Osteocyte (in vitro differentiated cells): ENCODE measurements around the gene SLC49A4. TPM values are rescaled to one million over a fixed set of nuclear protein-coding genes. Genes with fewer than 3 reads are reported as not detected.

Source experiments
- DNase-seq: peaks from one replicate; pipeline ENCODE4 v3.0.0; 2021; ENCODE audit warnings: mixed read lengths; ENCODE audit not compliant: unreplicated experiment; ENCODE audit errors: extremely low spot score
- H3K27ac Mint-ChIP-seq: one replicate; pipeline ENCODE4 v1.8.0; 2021; ENCODE audit warnings: mild to moderate bottlenecking, mixed read lengths; ENCODE audit not compliant: unreplicated experiment
- H3K27me3 Mint-ChIP-seq: one replicate; pipeline ENCODE4 v1.8.0; 2021; ENCODE audit warnings: mixed read lengths; ENCODE audit not compliant: unreplicated experiment
- H3K36me3 Mint-ChIP-seq: one replicate; pipeline ENCODE4 v1.8.0; 2021; ENCODE audit warnings: mixed read lengths; ENCODE audit not compliant: unreplicated experiment
- H3K4me1 Mint-ChIP-seq: one replicate; pipeline ENCODE4 v1.8.0; 2021; ENCODE audit warnings: mixed read lengths; ENCODE audit not compliant: unreplicated experiment
- H3K4me3 Mint-ChIP-seq: one replicate; pipeline ENCODE4 v1.8.0; 2021; ENCODE audit warnings: mild to moderate bottlenecking, moderate library complexity, mixed read lengths; ENCODE audit not compliant: unreplicated experiment
- H3K9me3 Mint-ChIP-seq: one replicate; pipeline ENCODE4 v1.8.0; 2021; ENCODE audit warnings: mixed read lengths; ENCODE audit not compliant: unreplicated experiment
- CTCF ChIP-seq: fragments of 200-600 bp; sonication (generic); IDR thresholded peaks from 2 replicates; pipeline ENCODE4 v1.5.0; 2021; ENCODE audit warnings: antibody characterized with exemption, mild to moderate bottlenecking, moderate library complexity
- total RNA-seq: library from RNA; stranded (reverse); gene quantifications from 2 replicates; pipeline ENCODE4 v1.2.1, GENCODE V29; 2021

Gene SLC49A4
- total RNA-seq, 1 donor from 2014 or later: 16.3 TPM

- Mint-ChIP-seq H3K36me3 (no peaks in the 10 kb centered on the region), H3K4me1 (no peaks in the 10 kb centered on the region), H3K27me3 (peaks cover 19% of the 10 kb centered on the region), H3K4me3 (no peak overlapping the region), H3K9me3 (no peaks in the 10 kb centered on the region), H3K27ac (no peak overlapping the region)
- TF ChIP-seq CTCF: no peak
- no peak for DNase-seq
Observed at GRCh38 chr3:122912772-122913538, 118.1 kb downstream of the SLC49A4 start.

- peaks cover 18% of the 10 kb centered on the region for H3K27me3 Mint-ChIP-seq
- no peaks in the 10 kb centered on the region for H3K9me3 Mint-ChIP-seq
- H3K27ac Mint-ChIP-seq: no peak overlapping the region
- no peak for DNase-seq
- TF ChIP-seq CTCF: no peak
- no peaks in the 10 kb centered on the region for H3K4me1 Mint-ChIP-seq
- no peak overlapping the region for H3K4me3 Mint-ChIP-seq
- H3K36me3 Mint-ChIP-seq: no peaks in the 10 kb centered on the region
Observed at GRCh38 chr3:122913539-122914100, 118.8 kb downstream of the SLC49A4 start.

- Mint-ChIP-seq H3K27ac (no peak overlapping the region), H3K4me3 (no peak overlapping the region), H3K27me3 (peaks cover 20% of the 10 kb centered on the region), H3K9me3 (no peaks in the 10 kb centered on the region), H3K4me1 (no peaks in the 10 kb centered on the region), H3K36me3 (no peaks in the 10 kb centered on the region)
- DNase-seq: no peak
- TF ChIP-seq CTCF: no peak
Observed at GRCh38 chr3:122915300-122916055, 120.6 kb downstream of the SLC49A4 start.

- peaks cover 21% of the 10 kb centered on the region for H3K27me3 Mint-ChIP-seq
- no peak overlapping the region for H3K27ac Mint-ChIP-seq
- H3K4me3 Mint-ChIP-seq: no peak overlapping the region
- H3K36me3 Mint-ChIP-seq: no peaks in the 10 kb centered on the region
- no peaks in the 10 kb centered on the region for H3K9me3 Mint-ChIP-seq
- no peak for TF ChIP-seq CTCF
- no peak for DNase-seq
- H3K4me1 Mint-ChIP-seq: no peaks in the 10 kb centered on the region
Observed at GRCh38 chr3:122916084-122916483, 121.2 kb downstream of the SLC49A4 start.

- no peaks in the 10 kb centered on the region for H3K4me1 Mint-ChIP-seq
- H3K36me3 Mint-ChIP-seq: no peaks in the 10 kb centered on the region
- no peak overlapping the region for H3K27ac Mint-ChIP-seq
- no peak overlapping the region for H3K4me3 Mint-ChIP-seq
- no peak for TF ChIP-seq CTCF
- no peaks in the 10 kb centered on the region for H3K9me3 Mint-ChIP-seq
- DNase-seq: no peak
- peaks cover 21% of the 10 kb centered on the region for H3K27me3 Mint-ChIP-seq
Observed at GRCh38 chr3:122916580-122916979, 121.7 kb downstream of the SLC49A4 start.
